HepG2 (cell line): ENCODE results near the gene SYCE3. TPM values are rescaled to one million over a fixed set of nuclear protein-coding genes. Genes with fewer than 3 reads are reported as not detected.

Source experiments
- ATAC-seq: fragments of 200-7000 bp; cut with Tn5 transposase; 3 replicates; pipeline ENCODE4 v1.9.1; 2020; ENCODE audit warnings: mild to moderate bottlenecking, moderate library complexity
- BruUV-seq: library from RNA; stranded (reverse); fragments of 400-500 nt; replicated peaks from 2 replicates; lab custom pipeline; 2021; lab: Mats Ljungman, UMichigan
- CTCF ChIA-PET: fragments of 300-600 bp; formaldehyde crosslinking; extraction: SDS; loops from one replicate; lab custom pipeline; 2021; ENCODE audit warnings: low total read pairs, inconsistent platforms, low intra/inter-chr PET ratio; lab: Yijun Ruan, JAX
- POLR2A ChIA-PET: fragments of 350-600 bp; sonication (Branson Sonifier 250); formaldehyde crosslinking; loops from one replicate; lab custom pipeline; 2020; ENCODE audit warnings: antibody characterized with exemption, inconsistent platforms; lab: Yijun Ruan, JAX
- DNase-seq: peaks from one replicate; pipeline ENCODE4 v3.0.0-alpha.2; 2015; ENCODE audit warnings: low spot score
- FAIRE-seq: peaks from 3 replicates; lab custom pipeline; 2011; peaks lifted over from hg19 to GRCh38; lab: Jason Lieb, UNC
- H2AFZ ChIP-seq: one replicate; pipeline ENCODE4 v1.6.1; 2011; ENCODE audit warnings: low read length, inconsistent platforms
- H3K27ac ChIP-seq: fragments of 300-600 bp; 3 replicates; pipeline ENCODE4 v1.8.0; 2011; ENCODE audit warnings: mixed run types, mild to moderate bottlenecking, mixed read lengths, low read length, inconsistent platforms; ENCODE audit not compliant: insufficient read depth; ENCODE audit errors: extremely low read length
- H3K27me3 ChIP-seq, 2 experiments: fragments of 200-600 bp in 1 of 2; 2 replicates in 1 of 2; 3 replicates in 1 of 2; pipeline versions ENCODE4 v1.6.0 to v1.8.0; 2011; ENCODE audit warnings: low read length in 2 of 2, mild to moderate bottlenecking in 2 of 2, moderate library complexity in 2 of 2, inconsistent platforms in 1 of 2; ENCODE audit not compliant: insufficient read depth in 2 of 2, control insufficient read depth in 1 of 2
- H3K36me3 ChIP-seq, 2 experiments: fragments of 200-600 bp in 1 of 2; replicated peaks in 1 of 2; 2 replicates in 1 of 2; 3 replicates in 1 of 2; pipeline versions ENCODE4 v1.5.1 to v1.8.0; 2011; ENCODE audit warnings: low read length in 2 of 2, inconsistent platforms in 1 of 2; ENCODE audit not compliant: insufficient read depth in 2 of 2, control insufficient read depth in 1 of 2
- H3K4me1 ChIP-seq: 2 replicates; pipeline ENCODE4 v1.5.1; 2012; ENCODE audit warnings: low read length, inconsistent platforms; ENCODE audit not compliant: insufficient read depth
- H3K4me2 ChIP-seq: 2 replicates; pipeline ENCODE4 v1.6.0; 2011; ENCODE audit warnings: low read depth, low read length, inconsistent platforms
- H3K4me3 ChIP-seq, 3 experiments: fragments of 200-600 bp in 1 of 3; sonication (generic), shearing (Covaris generic) in 1 of 3; replicated peaks in 1 of 3; 2 replicates each; pipeline ENCODE4 v1.5.1; 2011 to 2016; ENCODE audit warnings: low read length in 3 of 3, inconsistent platforms in 2 of 3, low read depth in 2 of 3, mild to moderate bottlenecking in 2 of 3, control low read depth in 1 of 3, mixed read lengths in 1 of 3; ENCODE audit not compliant: insufficient read depth in 1 of 3
- H3K79me2 ChIP-seq: one replicate; pipeline ENCODE4 v1.6.1; 2011; ENCODE audit warnings: low read length, inconsistent platforms; ENCODE audit not compliant: insufficient read depth
- H3K9ac ChIP-seq: 2 replicates; pipeline ENCODE4 v1.6.0; 2011; ENCODE audit warnings: mild to moderate bottlenecking, low read depth, low read length, inconsistent platforms; ENCODE audit not compliant: insufficient read depth
- H3K9me3 ChIP-seq: 2 replicates; pipeline ENCODE4 v1.5.1; 2012; ENCODE audit warnings: mild to moderate bottlenecking, low read length
- H4K20me1 ChIP-seq: 2 replicates; pipeline ENCODE4 v1.6.0; 2011; ENCODE audit warnings: inconsistent platforms, mild to moderate bottlenecking, low read length, moderate library complexity; ENCODE audit not compliant: insufficient read depth
- ARID3A ChIP-seq: IDR thresholded peaks from 2 replicates; pipeline ENCODE4 v1.6.1; 2012; ENCODE audit warnings: low read depth, low read length, improper control_type of control experiment
- ATF3 ChIP-seq: sonication (generic); formaldehyde crosslinking; IDR thresholded peaks from 2 replicates; pipeline ENCODE4 v1.4.0; 2020; ENCODE audit warnings: missing genetic modification reagents
- HMGXB4 ChIP-seq, 2 experiments: sonication (generic) in 1 of 2; formaldehyde crosslinking in 1 of 2; IDR thresholded peaks; 2 replicates each; pipeline versions ENCODE4 v1.4.0 to v1.6.1; 2018 to 2020; ENCODE audit warnings: missing genetic modification reagents in 2 of 2, borderline replicate concordance in 1 of 2, low read depth in 1 of 2, mild to moderate bottlenecking in 1 of 2, missing biosample characterization in 1 of 2
- HNRNPLL ChIP-seq: fragments of 200-400 bp; formaldehyde crosslinking; IDR thresholded peaks from 2 replicates; pipeline ENCODE4 v1.6.1; 2017; ENCODE audit warnings: mild to moderate bottlenecking, low read depth, low read length; ENCODE audit not compliant: poor library complexity, severe bottlenecking
- KLF15 ChIP-seq: sonication (generic); formaldehyde crosslinking; IDR thresholded peaks from 2 replicates; pipeline ENCODE4 v1.8.1; 2023; ENCODE audit warnings: borderline replicate concordance, mild to moderate bottlenecking, inconsistent platforms, missing genetic modification reagents, mixed read lengths
- RFXANK ChIP-seq: IDR thresholded peaks from 2 replicates; pipeline ENCODE4 v1.6.1; 2016
- SP1 ChIP-seq, 2 experiments: fragments of 450-650 bp in 1 of 2; sonication (generic) in 1 of 2; formaldehyde crosslinking in 1 of 2; IDR thresholded peaks; 2 replicates each; pipeline versions ENCODE4 v1.4.0 to v1.6.1; 2016 to 2020; ENCODE audit warnings: missing genetic modification reagents in 1 of 2
- TRIM22 ChIP-seq: fragments of 450-650 bp; IDR thresholded peaks from 2 replicates; pipeline ENCODE4 v1.6.1; 2017
- TRIM24 ChIP-seq: sonication (generic); formaldehyde crosslinking; IDR thresholded peaks from 2 replicates; pipeline ENCODE4 v1.8.0; 2022; ENCODE audit warnings: mild to moderate bottlenecking, missing genetic modification reagents
- ZMYM4 ChIP-seq: sonication (generic); formaldehyde crosslinking; IDR thresholded peaks from 2 replicates; pipeline ENCODE4 v1.8.1; 2023; ENCODE audit warnings: mild to moderate bottlenecking, missing genetic modification reagents
- ZNF12 ChIP-seq: sonication (generic); formaldehyde crosslinking; IDR thresholded peaks from 2 replicates; pipeline ENCODE4 v1.5.0; 2020; ENCODE audit warnings: missing genetic modification reagents
- ZNF367 ChIP-seq: sonication (generic); formaldehyde crosslinking; IDR thresholded peaks from 2 replicates; pipeline ENCODE4 v1.4.0; 2020; ENCODE audit warnings: missing genetic modification reagents, borderline replicate concordance
- ZNF704 ChIP-seq: sonication (generic); formaldehyde crosslinking; IDR thresholded peaks from 2 replicates; pipeline ENCODE4 v1.8.1; 2023; ENCODE audit warnings: mild to moderate bottlenecking, inconsistent platforms, moderate library complexity, missing genetic modification reagents, borderline replicate concordance
- WGBS: methylation state at CpG from one replicate; pipeline ENCODE4 v1.1.6; 2017; ENCODE audit warnings: low lambda C conversion rate; 5-methylcytosine and 5-hydroxymethylcytosine counted together
- in situ Hi-C: cut with HindIII; loops from 2 replicates; pipeline ENCODE4 v1.10.0; 2017; ENCODE audit warnings: low pct_unique_long_range_greater_than_20kb; ENCODE audit not compliant: extremely low pct_ligation_motif_present
- intact Hi-C: fragments of 100-400 bp; cut with micrococcal nuclease; formaldehyde crosslinking; loops from one replicate; pipeline ENCODE4 v1.10.0; 2022; ENCODE audit not compliant: unreplicated experiment
- polyA plus RNA-seq, 8 experiments: library from polyadenylated mRNA; depleted of rRNA in 3 of 8; stranded (reverse) in 7 of 8; unstranded in 1 of 8; fragments of >200 nt; fragmentation: Illumina TruSeq in 4 of 8; extraction: Trizol in 4 of 8; gene quantifications; 2 replicates each; pipeline versions ENCODE4 v1.2.1 to v1.2.3, GENCODE V29; 2011 to 2016; ENCODE audit warnings: low read depth in 4 of 8, missing spikeins in 1 of 8, mixed read lengths in 1 of 8; ENCODE audit not compliant: insufficient read depth in 1 of 8
- total RNA-seq, 5 experiments: library from RNA; depleted of rRNA; stranded (reverse); fragments of >200 nt; fragmentation: Illumina TruSeq; extraction: Trizol; gene quantifications; 2 replicates each; pipeline ENCODE4 v1.2.3, GENCODE V29; 2016; ENCODE audit warnings: low read depth in 1 of 5

The SYCE3 gene
- total and polyA plus RNA-seq, 2 of the 13 experiments (the other 11 are each of a cell fraction or from before 2014, with no cell fraction given) = not detected

GRCh38 chr22:50603511-50604255 lies 41.0 kb upstream of the SYCE3 start:
- in situ Hi-C loops (no loop called here), intact Hi-C loops (no loop called here)
- ATAC-seq = no peak
- Histone ChIP-seq H3K9me3 (no peaks in the 10 kb centered on the region), H3K4me2 (no peak overlapping the region), H3K4me1 (peaks cover 15% of the 10 kb centered on the region), H3K36me3 (no peaks in the 10 kb centered on the region), H2AFZ (no peak overlapping the region), H3K9ac (no peak overlapping the region), H4K20me1 (no peaks in the 10 kb centered on the region; the same call in 1 of the 2 replicates), H3K4me3 (no peak overlapping the region), H3K79me2 (no peaks in the 10 kb centered on the region), H3K27me3 (peaks cover 0 to 2% of the 10 kb centered on the region in 2 experiments; a peak in 2 of 5 replicates), H3K27ac (no peak overlapping the region)
- no peak for DNase-seq
- ChIA-PET POLR2A (no interaction called here), CTCF (no interaction called here)
- BruUV-seq = no TSS peak
- WGBS = 96% methylated on average over 41 of the region's 70 CpGs
- no peak for FAIRE-seq
- TF ChIP-seq ZNF12 (no peak), ATF3 (no peak), KLF15 (CRISPR knock-in tag) (no peak), ZNF367 (CRISPR knock-in tag) (no peak), TRIM24 (CRISPR knock-in tag) (no peak), TRIM22 (no peak), SP1 (IDR thresholded peaks at IDR 0.05) (no peak), SP1 (CRISPR knock-in tag; IDR thresholded peaks at IDR 0.05) (no peak), ZMYM4 (CRISPR knock-in tag) (no peak), HNRNPLL (no peak), ARID3A (no peak), RFXANK (CRISPR knock-in tag) (no peak), HMGXB4 (CRISPR knock-in tag; IDR thresholded peaks at IDR 0.05; ENCODE audit: borderline replicate concordance in 1 of 2, low read depth in 1 of 2) (no peak), ZNF704 (CRISPR knock-in tag) (no peak)
